GM12891 (cell line): ENCODE data around the gene NAALADL2.

Source experiments
- POLR2A ChIP-seq: IDR thresholded peaks from 2 replicates; pipeline ENCODE4 v1.6.1; 2011; ENCODE audit warnings: low read depth, low read length, control low read depth
- TAF1 ChIP-seq: IDR thresholded peaks from 2 replicates; pipeline ENCODE4 v1.6.1; 2011; ENCODE audit warnings: low read depth, low read length, control low read depth

DNA sequence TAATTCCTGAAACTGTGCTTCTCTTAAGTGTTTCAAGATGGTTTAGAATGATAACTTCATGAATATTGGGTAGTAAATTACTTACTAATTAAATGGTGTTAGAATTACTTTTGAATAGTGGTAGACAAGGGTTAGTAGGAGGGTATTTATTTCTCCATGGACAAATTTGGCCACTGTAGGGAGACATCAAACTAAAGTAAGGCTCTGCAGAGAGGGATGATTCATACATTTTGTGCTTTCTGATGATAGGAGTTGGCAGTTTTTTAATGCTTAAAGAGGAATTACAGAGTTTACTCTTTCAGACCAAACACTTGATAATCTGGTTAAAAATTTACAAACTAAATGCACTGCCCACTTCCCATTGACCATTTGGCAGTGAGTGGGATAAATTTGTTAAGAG, 127.6 kb downstream of the NAALADL2 start:
- TF ChIP-seq TAF1 (no peak), POLR2A (no peak)
